D721Med (cell line): ENCODE results near the gene GALNT2.

Experiments used
- DNase-seq: peaks from one replicate; pipeline ENCODE4 v3.0.0; 2011; ENCODE audit warnings: low spot score; ENCODE audit not compliant: insufficient read length
- FAIRE-seq: peaks from 2 replicates; lab custom pipeline; 2011; peaks lifted over from hg19 to GRCh38; lab: Jason Lieb, UNC
- TF ChIP-seq, protein P1 (sequence below): IDR thresholded peaks from 2 replicates; pipeline ENCODE4 v1.5.1; 2012; ENCODE audit warnings: mild to moderate bottlenecking, control low read depth; ENCODE audit not compliant: insufficient read depth; ENCODE audit errors: missing control alignments

GALNT2 gene

DNA sequence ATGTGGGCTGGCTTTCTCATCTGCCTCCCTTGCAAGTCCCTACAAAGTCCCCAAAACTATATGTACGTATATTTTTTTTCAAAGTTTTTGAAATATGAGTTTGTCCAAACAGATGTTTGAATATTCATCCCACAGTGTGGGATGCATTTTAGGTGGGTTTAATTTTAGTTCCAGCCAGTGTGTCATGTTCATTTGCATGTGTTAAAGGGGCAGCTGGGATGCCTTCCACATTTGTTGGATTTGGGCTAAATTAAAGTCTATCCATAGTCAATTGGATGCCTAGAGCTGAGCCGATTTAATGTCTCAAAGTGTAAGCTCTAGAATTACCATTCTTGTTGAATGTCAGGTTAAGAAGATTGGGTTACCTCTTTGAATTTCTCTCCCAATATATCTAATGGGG is 139.2 kb downstream of the GALNT2 start:
- FAIRE-seq (no peak), DNase-seq (no peak)
- TF ChIP-seq, protein P1, sequence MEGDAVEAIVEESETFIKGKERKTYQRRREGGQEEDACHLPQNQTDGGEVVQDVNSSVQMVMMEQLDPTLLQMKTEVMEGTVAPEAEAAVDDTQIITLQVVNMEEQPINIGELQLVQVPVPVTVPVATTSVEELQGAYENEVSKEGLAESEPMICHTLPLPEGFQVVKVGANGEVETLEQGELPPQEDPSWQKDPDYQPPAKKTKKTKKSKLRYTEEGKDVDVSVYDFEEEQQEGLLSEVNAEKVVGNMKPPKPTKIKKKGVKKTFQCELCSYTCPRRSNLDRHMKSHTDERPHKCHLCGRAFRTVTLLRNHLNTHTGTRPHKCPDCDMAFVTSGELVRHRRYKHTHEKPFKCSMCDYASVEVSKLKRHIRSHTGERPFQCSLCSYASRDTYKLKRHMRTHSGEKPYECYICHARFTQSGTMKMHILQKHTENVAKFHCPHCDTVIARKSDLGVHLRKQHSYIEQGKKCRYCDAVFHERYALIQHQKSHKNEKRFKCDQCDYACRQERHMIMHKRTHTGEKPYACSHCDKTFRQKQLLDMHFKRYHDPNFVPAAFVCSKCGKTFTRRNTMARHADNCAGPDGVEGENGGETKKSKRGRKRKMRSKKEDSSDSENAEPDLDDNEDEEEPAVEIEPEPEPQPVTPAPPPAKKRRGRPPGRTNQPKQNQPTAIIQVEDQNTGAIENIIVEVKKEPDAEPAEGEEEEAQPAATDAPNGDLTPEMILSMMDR: no peak

DNA sequence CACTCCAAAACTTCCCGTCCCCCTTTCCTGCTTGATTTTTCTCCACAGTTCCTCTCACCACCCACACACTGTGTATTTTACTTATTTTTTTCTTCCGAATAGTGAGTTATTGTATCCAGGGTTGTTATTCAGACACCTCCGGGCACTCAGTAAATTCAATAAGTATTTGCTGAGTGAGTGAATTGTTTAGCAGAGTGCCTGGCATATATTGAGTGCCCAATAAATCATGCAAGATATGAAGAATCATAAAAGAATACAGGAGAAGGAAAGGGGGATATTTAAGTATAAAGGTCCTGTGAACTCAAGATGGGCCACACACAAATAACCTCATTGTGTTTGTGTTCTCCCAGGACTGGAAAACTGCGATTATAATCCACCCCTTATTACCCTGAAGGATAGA is 139.9 kb downstream of the GALNT2 start:
- DNase-seq: no peak
- FAIRE-seq: no peak
- TF ChIP-seq, protein P1: no peak

DNA sequence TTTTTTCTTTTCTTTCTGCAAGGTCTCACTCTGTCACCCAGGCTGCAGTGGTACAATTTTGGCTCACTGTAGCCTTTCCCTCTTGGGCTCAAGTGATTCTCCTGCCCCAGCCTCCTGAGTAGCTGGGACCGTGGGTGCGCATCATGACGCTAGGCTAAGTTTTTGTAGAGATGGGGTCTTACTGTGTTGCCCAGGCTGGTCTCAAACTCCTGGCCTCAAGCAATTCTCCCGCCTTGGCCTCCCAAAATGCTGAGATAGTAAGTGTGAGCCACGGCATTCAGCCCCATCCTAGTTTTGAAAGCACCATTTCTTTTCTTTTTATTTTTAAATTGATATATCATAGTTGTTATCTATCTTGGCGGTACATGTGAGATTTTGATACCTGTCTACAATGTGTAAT is 140.6 kb downstream of the GALNT2 start:
- TF ChIP-seq, protein P1: no peak
- FAIRE-seq: no peak
- no peak for DNase-seq

DNA sequence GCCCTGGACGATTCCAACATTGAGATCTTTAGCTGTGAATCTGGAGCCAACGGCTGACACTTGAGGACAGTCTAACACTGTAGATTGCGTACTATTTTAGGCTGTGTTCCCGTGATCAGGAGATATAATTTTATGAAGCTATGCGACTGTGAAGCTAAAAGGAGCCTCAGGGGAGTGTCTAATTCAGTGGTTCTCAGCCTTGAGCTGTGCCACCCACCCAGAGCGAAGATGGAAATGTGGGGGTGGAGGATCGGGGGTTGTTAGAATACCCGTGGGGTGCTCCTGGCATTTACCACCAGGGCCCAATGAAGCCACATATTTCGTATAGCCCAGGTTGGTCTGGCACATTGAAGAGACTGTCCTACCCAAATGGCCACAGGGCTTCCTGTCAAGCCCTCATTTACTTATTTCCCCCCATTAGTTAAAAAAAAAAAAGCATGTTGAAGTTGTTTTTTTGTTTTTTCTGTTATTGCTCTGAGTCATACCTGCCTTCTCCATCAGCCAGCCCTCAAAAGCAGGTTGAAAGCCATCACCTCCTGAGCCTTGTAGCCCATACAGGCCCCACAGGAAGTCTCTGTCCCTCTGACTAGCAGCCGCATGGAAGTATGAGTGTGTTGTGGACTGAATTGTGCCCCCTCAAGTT is 141.7 kb downstream of the GALNT2 start:
- no peak for FAIRE-seq
- TF ChIP-seq, protein P1: no peak
- no peak for DNase-seq

DNA sequence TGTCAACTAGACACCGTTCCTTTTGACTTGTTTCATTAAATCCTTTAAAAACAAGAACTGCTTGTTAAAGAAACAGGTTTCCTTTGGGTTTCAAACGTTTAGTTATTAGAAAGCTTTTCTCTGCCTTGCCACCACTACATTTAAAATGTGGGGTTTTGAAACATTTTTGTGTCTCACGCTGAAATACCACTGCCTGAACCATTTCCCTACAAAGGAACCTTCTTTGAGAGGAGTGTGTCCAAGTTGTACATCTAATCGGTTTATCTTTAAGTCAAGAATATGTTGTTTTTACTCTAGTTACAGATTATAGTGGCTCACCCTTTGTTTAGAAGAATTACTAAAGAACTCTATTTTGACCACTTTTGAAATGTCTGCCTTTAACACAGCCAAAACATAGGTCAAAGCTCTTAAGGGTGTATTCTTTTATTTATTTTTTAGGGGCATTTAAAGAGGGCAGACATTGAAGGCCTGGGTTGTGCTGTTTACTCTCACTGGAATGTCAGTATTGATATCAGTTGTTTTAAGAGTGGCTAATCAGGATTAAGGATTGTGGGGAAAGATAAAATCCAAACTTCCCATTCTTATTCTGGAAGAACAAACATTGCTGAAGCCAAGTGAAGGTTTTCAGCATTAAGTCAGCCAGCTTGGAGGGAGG is 143.4 kb downstream of the GALNT2 start:
- DNase-seq (no peak), FAIRE-seq (no peak)
- TF ChIP-seq, protein P1: no peak

DNA sequence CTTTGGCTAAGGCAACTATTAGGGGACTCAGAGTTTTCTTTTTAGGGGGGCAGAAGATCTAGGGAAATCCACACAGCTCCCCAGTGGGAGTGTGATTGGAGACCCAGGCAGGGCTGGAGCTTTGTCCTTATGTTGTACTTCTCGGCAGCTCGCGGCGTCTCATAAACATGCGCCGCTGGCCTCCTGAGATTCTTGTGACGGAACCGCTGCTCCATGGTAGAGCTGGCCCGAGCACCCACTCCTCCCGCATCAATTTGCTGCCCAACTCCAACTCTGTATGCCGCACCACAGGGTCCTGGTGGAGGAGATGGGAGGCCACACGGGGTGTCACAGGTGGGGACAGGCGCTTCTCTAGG is 143.9 kb downstream of the GALNT2 start:
- TF ChIP-seq, protein P1: no peak
- DNase-seq (no peak), FAIRE-seq (no peak)
